Thyroid gland (tissue), 4 donors: Measurements from ENCODE around the gene ATXN1. TPM values are rescaled to one million over a fixed set of nuclear protein-coding genes. Genes with fewer than 3 reads are reported as not detected.
"Not testable (repeated sequence)": the region's sequence is repeated elsewhere in the genome, so short reads cannot be mapped to it uniquely, and the experiment has no call there.

Experiments used
- DNase-seq, 2 donors: peaks; one replicate each; pipeline ENCODE4 v3.0.0-alpha.2; 2019
- H3K27ac ChIP-seq, 3 donors: fragments of 200-600 bp; sonication (generic); 1 replicate in 2 of 3; 2 replicates in 1 of 3; pipeline ENCODE4 v1.5.1; 2016 to 2019; ENCODE audit warnings: mild to moderate bottlenecking in 1 of 3, moderate library complexity in 1 of 3
- H3K27me3 ChIP-seq: fragments of 200-600 bp; sonication (generic); one replicate; pipeline ENCODE4 v1.5.1; 2019
- H3K36me3 ChIP-seq, 2 donors: fragments of 200-600 bp; sonication (generic); one replicate each; pipeline ENCODE4 v1.5.1; 2016 to 2019
- H3K4me1 ChIP-seq, 2 donors: fragments of 200-600 bp; sonication (generic); one replicate each; pipeline ENCODE4 v1.5.1; 2017 to 2019
- H3K4me3 ChIP-seq, 3 donors: fragments of 200-600 bp; sonication (generic); replicated peaks in 1 of 3; 1 replicate in 2 of 3; 2 replicates in 1 of 3; pipeline ENCODE4 v1.5.1; 2016; ENCODE audit warnings: mild to moderate bottlenecking in 1 of 3
- H3K9me3 ChIP-seq: fragments of 200-600 bp; sonication (generic); one replicate; pipeline ENCODE4 v1.5.1; 2017
- POLR2A ChIP-seq, 2 donors: fragments of 450-650 bp; IDR thresholded peaks; one replicate each; pipeline ENCODE4 v1.6.1; 2017; ENCODE audit warnings: antibody characterized with exemption in 2 of 2, mild to moderate bottlenecking in 2 of 2, moderate library complexity in 1 of 2
- WGBS, 2 donors: methylation state at CpG; one replicate each; pipeline ENCODE4 v1.1.5; 2017; 5-methylcytosine and 5-hydroxymethylcytosine counted together
- intact Hi-C: fragments of 100-400 bp; cut with DNase I; formaldehyde crosslinking; loops from one replicate; pipeline ENCODE4 v1.15.1; 2023
- total RNA-seq, 4 donors: library from RNA; depleted of rRNA; stranded (reverse); fragments of >200 nt; gene quantifications; one replicate each; pipeline ENCODE4 v1.2.3, GENCODE V29; 2016
- TF ChIP-seq, protein P1 (sequence below), 6 experiments: fragments of 200-600 bp in 3 of 6; fragments of 450-650 bp in 3 of 6; sonication (generic) in 3 of 6; IDR thresholded peaks; one replicate each; pipeline ENCODE4 v1.5.1; 2016 to 2019; ENCODE audit warnings: antibody characterized with exemption in 6 of 6, mild to moderate bottlenecking in 2 of 6, inconsistent platforms in 1 of 6, moderate library complexity in 1 of 6

ATXN1 gene
- total RNA-seq, 4 donors from 2014 or later, result 62.1 to 88.1 (median 83.0) TPM

DNA sequence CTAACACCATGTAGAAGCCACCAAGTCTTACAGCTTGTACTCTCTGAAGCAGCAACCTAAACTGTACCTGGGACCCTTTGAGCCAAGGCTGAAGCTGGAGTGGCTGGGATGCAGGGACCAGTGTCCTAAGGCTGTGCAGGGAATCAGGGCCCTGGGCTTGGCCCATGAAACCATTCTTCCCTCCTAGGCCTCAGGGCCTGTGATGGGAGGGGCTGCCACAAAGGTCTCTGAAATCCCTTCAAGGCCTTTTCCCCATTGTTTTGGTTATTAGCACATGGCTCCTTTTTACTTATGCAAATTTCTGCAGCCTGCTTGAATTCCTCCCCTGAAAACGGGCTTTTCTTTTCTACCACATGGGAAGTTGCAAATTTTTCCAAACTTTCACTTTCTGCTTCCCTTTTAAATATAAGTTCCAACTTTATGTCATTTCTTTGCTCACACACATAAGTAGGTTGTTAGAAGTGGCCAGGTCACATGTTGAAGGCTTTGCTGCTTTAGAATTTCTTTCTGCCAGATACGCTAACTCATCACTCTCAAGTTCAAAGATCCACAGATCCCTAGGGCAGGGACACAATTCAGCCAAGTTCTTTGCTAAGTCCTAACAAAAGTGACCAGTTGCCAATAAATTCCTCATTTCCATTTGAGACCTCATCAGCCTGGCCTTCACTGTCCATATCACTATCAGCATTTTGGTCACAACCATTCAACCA is 28.2 kb upstream of the ATXN1 start:
- H3K36me3 ChIP-seq, result no peaks in the 10 kb centered on the region
- intact Hi-C loops, result no loop called here
- H3K27ac ChIP-seq, result no peak overlapping the region
- TF ChIP-seq, protein P1, sequence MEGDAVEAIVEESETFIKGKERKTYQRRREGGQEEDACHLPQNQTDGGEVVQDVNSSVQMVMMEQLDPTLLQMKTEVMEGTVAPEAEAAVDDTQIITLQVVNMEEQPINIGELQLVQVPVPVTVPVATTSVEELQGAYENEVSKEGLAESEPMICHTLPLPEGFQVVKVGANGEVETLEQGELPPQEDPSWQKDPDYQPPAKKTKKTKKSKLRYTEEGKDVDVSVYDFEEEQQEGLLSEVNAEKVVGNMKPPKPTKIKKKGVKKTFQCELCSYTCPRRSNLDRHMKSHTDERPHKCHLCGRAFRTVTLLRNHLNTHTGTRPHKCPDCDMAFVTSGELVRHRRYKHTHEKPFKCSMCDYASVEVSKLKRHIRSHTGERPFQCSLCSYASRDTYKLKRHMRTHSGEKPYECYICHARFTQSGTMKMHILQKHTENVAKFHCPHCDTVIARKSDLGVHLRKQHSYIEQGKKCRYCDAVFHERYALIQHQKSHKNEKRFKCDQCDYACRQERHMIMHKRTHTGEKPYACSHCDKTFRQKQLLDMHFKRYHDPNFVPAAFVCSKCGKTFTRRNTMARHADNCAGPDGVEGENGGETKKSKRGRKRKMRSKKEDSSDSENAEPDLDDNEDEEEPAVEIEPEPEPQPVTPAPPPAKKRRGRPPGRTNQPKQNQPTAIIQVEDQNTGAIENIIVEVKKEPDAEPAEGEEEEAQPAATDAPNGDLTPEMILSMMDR (IDR thresholded peaks at IDR 0.05), result no peak
- no peak for TF ChIP-seq POLR2A (IDR thresholded peaks at IDR 0.05)
- WGBS, 2 donors, result 75 to 80% methylated on average over 2 of the region's 2 CpGs
- no peaks in the 10 kb centered on the region for H3K4me1 ChIP-seq
- no peaks in the 10 kb centered on the region for H3K9me3 ChIP-seq
- no peak for DNase-seq
- H3K27me3 ChIP-seq, result no peaks in the 10 kb centered on the region
- H3K4me3 ChIP-seq, result no peak overlapping the region

DNA sequence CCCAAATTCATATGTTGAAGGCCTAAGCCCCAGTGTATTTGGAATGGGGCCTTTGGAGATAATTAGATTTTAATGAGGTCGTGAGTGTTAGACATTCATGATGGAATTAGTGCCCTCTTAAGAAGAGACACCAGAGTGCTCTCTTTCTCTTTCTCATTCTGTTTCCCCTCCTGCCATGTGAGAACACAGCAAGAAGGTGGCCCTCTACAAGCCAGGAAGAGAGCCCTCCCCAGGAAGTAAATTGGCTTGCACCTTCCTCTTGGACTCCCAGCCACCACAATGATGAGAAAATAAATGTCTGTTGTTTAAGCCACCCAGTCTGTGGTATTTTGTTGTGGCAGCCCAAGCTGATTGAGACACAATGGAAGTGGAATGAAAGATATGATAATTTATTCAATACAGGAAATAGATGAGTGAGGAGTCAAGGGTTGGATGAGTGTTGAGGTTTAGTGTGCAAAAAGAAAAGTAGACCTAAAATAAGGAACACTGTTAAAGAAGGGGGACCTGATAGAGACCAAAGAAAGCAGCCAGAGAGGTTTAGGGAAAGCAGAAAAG is 25.9 kb upstream of the ATXN1 start:
- Histone ChIP-seq H3K27ac (no peak overlapping the region), H3K36me3 (no peaks in the 10 kb centered on the region), H3K27me3 (no peaks in the 10 kb centered on the region), H3K4me3 (no peak overlapping the region), H3K9me3 (no peaks in the 10 kb centered on the region), H3K4me1 (no peaks in the 10 kb centered on the region)
- no peak for DNase-seq
- TF ChIP-seq, protein P1 (IDR thresholded peaks at IDR 0.05), result no peak
- no peak for TF ChIP-seq POLR2A (IDR thresholded peaks at IDR 0.05)
- intact Hi-C loops, result no loop called here
- 78 to 85% methylated on average over 1 of the region's 1 CpG for WGBS, 2 donors

DNA sequence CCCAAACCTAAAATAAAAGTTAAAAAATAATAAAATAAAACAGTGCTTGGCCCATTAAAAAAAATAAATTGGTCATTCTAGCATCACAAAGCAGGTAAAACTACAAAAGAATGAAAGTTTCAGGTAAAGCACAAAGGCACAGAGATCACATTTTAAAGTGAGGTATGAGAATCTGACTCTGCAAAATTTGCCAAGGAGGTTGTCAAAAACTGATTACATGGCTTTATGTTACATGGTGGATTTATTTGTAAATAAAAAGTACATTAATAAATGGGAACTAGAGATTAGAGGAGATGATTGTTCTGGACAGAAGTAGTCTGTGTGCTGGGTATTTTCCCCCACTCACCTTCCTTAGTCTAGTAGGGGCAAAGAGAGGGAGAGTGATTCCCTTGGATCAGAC is 24.2 kb upstream of the ATXN1 start:
- H3K4me3 ChIP-seq, result no peak overlapping the region
- no peaks in the 10 kb centered on the region for H3K9me3 ChIP-seq
- TF ChIP-seq, protein P1 (IDR thresholded peaks at IDR 0.05), result no peak
- no peak for TF ChIP-seq POLR2A (IDR thresholded peaks at IDR 0.05)
- no peak for DNase-seq
- H3K4me1 ChIP-seq, result peaks cover 0 to 10% of the 10 kb centered on the region in 2 donors
- no peak overlapping the region for H3K27ac ChIP-seq
- H3K36me3 ChIP-seq, result no peaks in the 10 kb centered on the region
- intact Hi-C loops, result no loop called here
- no peaks in the 10 kb centered on the region for H3K27me3 ChIP-seq

DNA sequence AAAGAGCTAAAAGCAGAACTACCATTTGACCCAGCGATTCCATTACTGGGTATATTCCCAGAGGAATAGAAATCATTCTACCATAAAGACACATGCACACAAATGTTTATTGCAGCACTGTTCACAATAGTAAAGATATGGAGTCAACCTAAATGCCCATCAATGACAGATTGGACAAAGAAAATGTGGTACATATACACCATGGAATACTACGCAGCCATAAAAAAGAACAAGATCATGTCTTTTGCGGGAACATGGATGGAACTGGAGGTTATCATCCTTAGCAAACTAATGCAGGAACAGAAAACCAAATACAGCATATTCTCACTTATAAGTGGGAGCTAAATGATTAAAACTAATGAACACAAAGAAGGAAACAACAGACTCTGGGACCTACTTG is 23.7 kb upstream of the ATXN1 start:
- H3K27ac ChIP-seq, H3K4me3 ChIP-seq, H3K9me3 ChIP-seq, intact Hi-C loops, H3K4me1 ChIP-seq, DNase-seq, H3K36me3 ChIP-seq, H3K27me3 ChIP-seq: not testable (repeated sequence)
- WGBS, 2 donors, result 63 to 95% methylated on average over 3 of the region's 3 CpGs

DNA sequence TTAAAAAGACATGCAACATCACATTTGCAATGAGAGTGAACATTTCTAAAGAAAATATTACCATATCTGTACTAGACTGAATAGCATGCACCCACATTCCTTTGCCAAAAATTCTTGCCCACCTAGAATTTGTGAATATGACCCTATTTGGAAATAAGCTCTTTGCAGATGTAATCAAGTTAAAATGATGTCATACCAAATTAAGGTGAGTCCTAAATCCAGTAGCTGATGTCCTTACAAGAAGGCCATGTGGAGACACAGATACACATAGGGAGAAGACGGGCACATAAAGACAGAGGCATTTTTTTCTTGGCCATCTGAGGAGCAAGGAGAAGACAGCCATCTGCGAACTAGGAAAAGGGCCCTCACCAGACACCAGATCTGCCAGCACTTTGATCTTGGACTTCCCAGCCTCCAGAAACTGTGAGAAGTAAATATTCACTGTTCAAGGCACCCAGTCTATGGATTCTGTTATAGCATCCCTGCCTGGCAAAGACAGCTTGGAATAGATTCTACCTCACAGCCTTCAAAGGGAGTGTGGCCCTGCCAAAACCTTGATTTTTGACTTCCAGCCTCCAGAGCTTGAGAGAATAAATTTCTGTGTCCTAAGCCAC is 22.8 kb upstream of the ATXN1 start:
- Histone ChIP-seq H3K4me1 (peaks cover 0 to 10% of the 10 kb centered on the region in 2 donors), H3K36me3 (no peaks in the 10 kb centered on the region), H3K4me3 (no peak overlapping the region), H3K27ac (no peak overlapping the region), H3K27me3 (no peaks in the 10 kb centered on the region), H3K9me3 (no peaks in the 10 kb centered on the region)
- TF ChIP-seq POLR2A (IDR thresholded peaks at IDR 0.05), result no peak
- TF ChIP-seq, protein P1 (IDR thresholded peaks at IDR 0.05), result no peak
- intact Hi-C loops, result no loop called here
- WGBS, 2 donors, result 97% methylated on average over 2 of the region's 2 CpGs
- no peak for DNase-seq
